ENCODE results near the gene VWA3A. TPM values are rescaled to one million over a fixed set of nuclear protein-coding genes. Genes with fewer than 3 reads are reported as not detected.
A peak's percentile ranks its signal among the peaks of the same experiment; 100 is the strongest.

VWA3A gene
- total RNA-seq, 1 experiment from 2014 or later: not detected

DNA sequence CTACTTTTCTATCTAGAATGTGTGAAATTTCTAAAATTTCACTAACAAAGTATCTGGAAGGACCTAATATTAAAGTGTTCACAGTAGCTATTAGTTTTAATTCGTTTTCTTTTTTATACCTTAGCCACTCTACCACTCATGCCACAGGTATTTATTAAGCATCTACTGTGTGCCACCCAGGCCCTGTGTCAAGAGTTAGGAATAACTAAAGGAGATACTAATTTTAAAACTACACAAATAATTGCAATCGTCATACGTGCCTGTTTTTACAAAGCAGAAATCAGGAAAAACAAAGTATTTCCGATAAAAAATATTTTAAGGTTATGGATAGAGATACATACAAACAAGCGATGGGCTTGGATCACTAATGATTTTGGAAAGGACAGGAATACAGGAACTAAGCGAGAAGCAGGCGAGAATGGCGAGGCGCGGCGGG is 113.3 kb downstream of the VWA3A start:
- H2AFZ ChIP-seq (ENCODE audit: low read length): peak overlapping the region; percentile 87
- peaks cover 45% of the 10 kb centered on the region for H3K79me2 ChIP-seq (ENCODE audit: low read length)
- H3K4me1 ChIP-seq (ENCODE audit: insufficient read depth, low read length): peaks cover 14% of the 10 kb centered on the region
- no peaks in the 10 kb centered on the region for H3K9me3 ChIP-seq (ENCODE audit: low read length)
- intact Hi-C loops (cut with micrococcal nuclease): loop anchor here (1.0 kb wide), 1 partner anchor 92 kb away; the partner anchor contains the start of gene POLR3E
- TF ChIP-seq EZH2phosphoT487 (IDR thresholded peaks at IDR 0.05; ENCODE audit: borderline replicate concordance, low read length) (no peak), EZH2 (IDR thresholded peaks at IDR 0.05; ENCODE audit: low read length, unreplicated experiment) (no peak), CTCF (conservative IDR thresholded peaks at IDR 0.05; ENCODE audit: low read depth, low read length) (no peak)
- H3F3A ChIP-seq (ENCODE audit: low read length, unreplicated experiment): no peaks in the 10 kb centered on the region
- H3K9me2 ChIP-seq (replicated peaks; ENCODE audit: low read length): no peaks in the 10 kb centered on the region
- POLR2A ChIA-PET (ENCODE audit: unreplicated experiment): interaction anchor here (0.5 to 0.6 kb wide), 2 partner anchors 93 to 692 kb away, joined by 3 read pairs; no protein-coding TSS in a partner anchor
- BruUV-seq (replicated peaks): TSS peak; percentile 98
- H3K36me3 ChIP-seq (ENCODE audit: low read depth, low read length): no peaks in the 10 kb centered on the region
- no peak for DNase-seq
- peak overlapping the region; percentile 68 for H3K27ac ChIP-seq (ENCODE audit: low read length)
- H4K20me1 ChIP-seq (ENCODE audit: low read length): peaks cover 12% of the 10 kb centered on the region; the same call in 1 of the 2 replicates
- no peaks in the 10 kb centered on the region for H3K27me3 ChIP-seq (ENCODE audit: low read length)
- CTCF ChIA-PET: interaction anchor here (0.6 kb wide), 1 partner anchor 208 kb away, joined by 4 read pairs; no protein-coding TSS in a partner anchor
- peak overlapping the region; percentile 64 for H3K4me3 ChIP-seq (ENCODE audit: low read length)
- ATAC-seq: no peak
- H3K4me2 ChIP-seq (ENCODE audit: low read length): peak overlapping the region; percentile 87
- H3K9ac ChIP-seq (ENCODE audit: low read length): peak overlapping the region; percentile 71

DNA sequence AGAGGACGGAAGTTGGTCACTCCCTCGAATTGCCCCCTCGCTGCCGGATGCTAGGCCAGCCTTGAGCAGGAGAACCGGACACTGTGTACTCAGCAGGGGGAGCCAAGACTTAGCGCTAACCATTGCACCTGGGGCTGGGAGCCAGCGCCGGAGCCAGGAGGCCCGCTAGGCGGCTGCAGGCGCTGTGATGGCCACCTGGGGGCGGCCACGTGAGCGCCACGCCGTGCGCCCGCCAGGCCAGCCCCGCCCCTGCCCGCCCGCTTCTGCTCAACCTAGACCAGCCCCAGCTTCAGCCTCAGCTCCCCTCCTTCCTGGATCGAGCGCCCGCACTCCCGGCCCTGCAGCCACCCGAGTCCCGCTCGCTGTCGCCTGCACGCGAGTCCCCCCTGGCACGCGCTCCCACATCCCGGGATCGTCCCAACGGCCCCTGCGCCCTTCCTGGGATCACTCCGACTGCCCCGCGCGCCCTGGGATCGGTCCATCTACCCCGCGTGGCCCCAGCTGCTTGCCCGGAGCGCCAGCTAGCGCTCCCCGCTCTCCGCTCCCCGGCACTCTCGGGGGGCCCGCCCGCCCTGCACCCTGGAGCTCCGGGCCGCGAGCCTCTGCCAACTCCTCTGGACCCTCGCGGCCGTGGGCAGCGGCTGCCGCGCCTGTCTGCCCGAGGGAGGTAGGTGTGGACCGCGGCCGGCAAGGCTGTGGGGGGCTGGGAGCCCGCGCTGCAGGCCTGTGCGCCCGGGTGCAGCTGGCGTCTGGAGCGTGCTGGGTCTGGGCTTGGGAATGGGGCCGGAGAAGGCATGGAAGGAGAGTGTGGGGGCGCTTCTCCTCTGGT is 113.9 kb downstream of the VWA3A start, which contains the start of gene EEF2K:
Gene EEF2K, plus strand, starts transcription at position 266 of the 829 bp plus-strand sequence. CDS start 19,452 bp downstream, outside the sequence.
- Histone ChIP-seq H3K79me2 (ENCODE audit: low read length) (peaks cover 51% of the 10 kb centered on the region), H4K20me1 (ENCODE audit: low read length) (peaks cover 12% of the 10 kb centered on the region; the same call in 1 of the 2 replicates), H3K27ac (ENCODE audit: low read length) (peak within 1 kb of the TSS; percentile 72), H3K36me3 (ENCODE audit: low read depth, low read length) (no peaks in the 10 kb centered on the region), H3K9ac (ENCODE audit: low read length) (peak within 1 kb of the TSS; percentile 94), H3K9me3 (ENCODE audit: low read length) (no peaks in the 10 kb centered on the region), H3F3A (ENCODE audit: low read length, unreplicated experiment) (no peaks in the 10 kb centered on the region), H3K4me3 (ENCODE audit: low read length) (peak within 1 kb of the TSS; percentile 92), H3K27me3 (ENCODE audit: low read length) (no peaks in the 10 kb centered on the region), H3K4me1 (ENCODE audit: insufficient read depth, low read length) (peaks cover 15% of the 10 kb centered on the region), H3K4me2 (ENCODE audit: low read length) (peak within 1 kb of the TSS; percentile 87), H2AFZ (ENCODE audit: low read length) (peak within 1 kb of the TSS; percentile 87), H3K9me2 (replicated peaks; ENCODE audit: low read length) (no peaks in the 10 kb centered on the region)
- intact Hi-C loops (cut with micrococcal nuclease): loop anchor here (1.0 kb wide), 1 partner anchor 91 kb away; the partner anchor contains the start of gene POLR3E
- DNase-seq (peak; percentile 95), ATAC-seq (peak; percentile 88)
- no TSS peak for BruUV-seq (replicated peaks)
- POLR2A ChIA-PET (ENCODE audit: unreplicated experiment): interaction anchor here (0.6 to 0.7 kb wide), 2 partner anchors 41 to 92 kb away, joined by 3 to 7 read pairs; no protein-coding TSS in a partner anchor
- CTCF ChIA-PET: interaction anchor here (0.5 to 0.6 kb wide), 2 partner anchors 10 to 34 kb away, joined by 10 to 14 read pairs; no protein-coding TSS in a partner anchor
- TF ChIP-seq EZH2phosphoT487 (IDR thresholded peaks at IDR 0.05; ENCODE audit: borderline replicate concordance, low read length) (no peak), CTCF (conservative IDR thresholded peaks at IDR 0.05; ENCODE audit: low read depth, low read length) (peak; percentile 56), EZH2 (IDR thresholded peaks at IDR 0.05; ENCODE audit: low read length, unreplicated experiment) (no peak)

Other genes with a start within 250 kb of the VWA3A start
- 17.2 and 18.4 TPM in 2 replicates for gene NPIPB4, start 234.8 kb upstream of the VWA3A start, total RNA-seq (2014; rRNA removed)
- 73.5 and 116 TPM in 2 replicates for gene UQCRC2, start 139.2 kb upstream of the VWA3A start, total RNA-seq (2014; rRNA removed)
- gene PDZD9, start 91.4 kb upstream of the VWA3A start, total RNA-seq (2014; rRNA removed): not detected in 2 replicates
- 11.8 and 12.4 TPM in 2 replicates for gene MOSMO, start 84.4 kb upstream of the VWA3A start, total RNA-seq (2014; rRNA removed)
- not detected in 2 replicates for gene SDR42E2, start 70.0 kb downstream of the VWA3A start, total RNA-seq (2014; rRNA removed)
- 9.1 and 15.0 TPM in 2 replicates for gene EEF2K, start 113.7 kb downstream of the VWA3A start, total RNA-seq (2014; rRNA removed)
- 48.8 and 57.1 TPM in 2 replicates for gene POLR3E, start 204.9 kb downstream of the VWA3A start, total RNA-seq (2014; rRNA removed)